HG03575 (cell line): ENCODE data around the gene KRTAP20-1.

Experiments
- ATAC-seq: cut with Tn5 transposase; IDR thresholded peaks from one replicate; pipeline ENCODE4 v1.9.1; 2021; ENCODE audit not compliant: unreplicated experiment, insufficient number of reproducible peaks, low FRiP score; ENCODE audit errors: extremely low read depth

The KRTAP20-1 gene

GRCh38 chr21:30634906-30635305 is 18.7 kb downstream of the KRTAP20-1 start, which contains the start of gene KRTAP20-2:
Gene KRTAP20-2 (plus strand): TSS chr21:30635206. CDS start chr21:30635264, 58 bp downstream.
- ATAC-seq = no peak

GRCh38 chr21:30638686-30639085 is 22.5 kb downstream of the KRTAP20-1 start:
- no peak for ATAC-seq

DNA sequence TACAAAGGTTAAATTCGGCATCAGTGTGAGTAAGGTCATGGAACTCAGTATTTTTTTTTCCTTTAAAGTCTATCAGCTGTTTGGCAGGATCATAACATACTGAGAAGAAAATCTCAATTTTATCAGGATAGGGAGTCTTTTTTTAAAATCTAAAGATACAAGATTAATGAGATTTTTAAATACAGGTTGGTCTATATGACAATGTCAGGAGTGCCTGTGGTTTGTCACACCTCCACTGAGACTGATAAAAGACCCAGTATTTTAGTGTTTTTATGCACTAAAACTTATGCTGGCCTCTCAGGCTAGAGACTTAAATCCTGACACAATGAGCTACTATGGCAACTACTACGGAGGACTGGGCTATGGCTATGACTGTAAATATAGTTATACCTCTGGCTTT is 26.3 kb downstream of the KRTAP20-1 start, which contains the start of gene KRTAP20-3:
Gene KRTAP20-3, plus strand, starts transcription at position 301 of the 400 bp plus-strand sequence.
- no peak for ATAC-seq

GRCh38 chr21:30646904-30647414 is 30.7 kb downstream of the KRTAP20-1 start:
- ATAC-seq = no peak

GRCh38 chr21:30652891-30653290 is 36.7 kb downstream of the KRTAP20-1 start:
- ATAC-seq = no peak
